IPS-18c (cell line): ENCODE results near the gene CTNND2.
"Not testable (repeated sequence)": the region's sequence is repeated elsewhere in the genome, so short reads cannot be mapped to it uniquely, and the experiment has no call there.

Source experiments
- H3K4me3 ChIP-seq: 2 replicates; pipeline ENCODE4 v1.7.0; 2013; ENCODE audit warnings: low read depth, mild to moderate bottlenecking, low read length, moderate library complexity; ENCODE audit not compliant: insufficient read depth
- H3K9me3 ChIP-seq: one replicate; pipeline ENCODE4 v1.6.1; 2013; ENCODE audit warnings: mild to moderate bottlenecking, low read length, moderate library complexity; ENCODE audit not compliant: control insufficient read depth, insufficient read depth

CTNND2 gene

GRCh38 chr5:11076945-11077613 is 827.2 kb downstream of the CTNND2 start:
- Histone ChIP-seq H3K9me3 (no peaks in the 10 kb centered on the region), H3K4me3 (no peak overlapping the region)

DNA sequence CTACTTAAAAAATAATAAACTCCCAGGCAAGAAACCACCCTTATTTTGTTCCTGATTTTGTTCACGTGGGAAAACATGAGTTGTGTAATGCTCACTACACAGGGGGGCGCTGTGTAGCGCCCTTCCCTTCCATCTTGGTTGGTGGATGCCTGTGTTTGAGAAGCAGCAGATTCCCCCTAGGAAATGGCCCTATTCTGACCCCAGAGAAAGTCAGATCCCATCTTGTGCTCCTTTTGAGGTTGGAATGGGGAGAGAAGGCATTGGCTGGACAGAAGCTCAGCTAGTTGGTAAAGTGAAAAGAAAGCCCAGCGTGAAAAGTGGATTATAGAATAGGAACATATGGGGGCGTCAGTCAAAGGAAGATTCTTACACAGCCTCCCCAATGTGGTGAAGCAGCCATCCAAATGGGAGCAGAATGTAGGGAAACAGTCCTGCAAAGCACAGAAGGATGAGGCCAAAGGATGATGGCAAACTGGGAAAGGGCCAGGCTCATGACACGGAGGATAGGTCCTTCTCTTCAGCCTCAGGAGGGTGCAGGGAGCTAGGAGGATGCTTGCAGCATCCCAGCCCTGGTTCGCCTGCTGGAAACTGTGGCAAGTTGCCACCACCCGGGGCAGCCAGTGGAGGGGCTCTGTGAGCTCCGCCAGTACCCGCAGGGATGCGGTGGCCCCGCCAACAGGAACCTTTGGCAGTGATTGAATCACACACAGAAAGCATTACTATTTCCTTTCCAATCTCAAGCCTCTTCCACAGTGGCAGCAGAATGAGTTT is 829.0 kb downstream of the CTNND2 start:
- H3K4me3 ChIP-seq, result no peak overlapping the region
- H3K9me3 ChIP-seq, result no peaks in the 10 kb centered on the region

GRCh38 chr5:11072568-11072967 is 831.7 kb downstream of the CTNND2 start:
- Histone ChIP-seq H3K4me3 (no peak overlapping the region), H3K9me3 (no peaks in the 10 kb centered on the region)

DNA sequence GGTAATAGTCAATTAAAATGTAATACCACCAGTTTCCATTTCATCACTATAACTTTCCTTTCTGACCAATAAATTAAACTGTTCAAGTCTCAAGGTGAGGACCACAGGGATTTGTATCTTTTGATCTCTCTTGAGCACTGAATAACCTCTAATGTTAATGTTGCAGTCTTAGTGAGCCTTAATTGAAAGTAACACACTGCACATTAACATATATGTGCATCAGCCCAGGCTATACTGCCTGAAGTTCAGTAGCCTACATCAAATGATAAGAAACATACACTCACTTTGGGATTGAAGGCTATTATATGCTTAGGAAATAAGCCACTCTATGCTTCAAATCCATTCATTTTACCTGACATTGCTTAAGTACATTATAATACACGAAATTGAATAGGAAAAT is 832.2 kb downstream of the CTNND2 start:
- no peaks in the 10 kb centered on the region for H3K9me3 ChIP-seq
- H3K4me3 ChIP-seq, result no peak overlapping the region

GRCh38 chr5:11069041-11069440 is 835.2 kb downstream of the CTNND2 start:
- H3K4me3 ChIP-seq, result no peak overlapping the region
- no peaks in the 10 kb centered on the region for H3K9me3 ChIP-seq

GRCh38 chr5:11065723-11066122 is 838.5 kb downstream of the CTNND2 start:
- H3K4me3 ChIP-seq, H3K9me3 ChIP-seq: not testable (repeated sequence)

DNA sequence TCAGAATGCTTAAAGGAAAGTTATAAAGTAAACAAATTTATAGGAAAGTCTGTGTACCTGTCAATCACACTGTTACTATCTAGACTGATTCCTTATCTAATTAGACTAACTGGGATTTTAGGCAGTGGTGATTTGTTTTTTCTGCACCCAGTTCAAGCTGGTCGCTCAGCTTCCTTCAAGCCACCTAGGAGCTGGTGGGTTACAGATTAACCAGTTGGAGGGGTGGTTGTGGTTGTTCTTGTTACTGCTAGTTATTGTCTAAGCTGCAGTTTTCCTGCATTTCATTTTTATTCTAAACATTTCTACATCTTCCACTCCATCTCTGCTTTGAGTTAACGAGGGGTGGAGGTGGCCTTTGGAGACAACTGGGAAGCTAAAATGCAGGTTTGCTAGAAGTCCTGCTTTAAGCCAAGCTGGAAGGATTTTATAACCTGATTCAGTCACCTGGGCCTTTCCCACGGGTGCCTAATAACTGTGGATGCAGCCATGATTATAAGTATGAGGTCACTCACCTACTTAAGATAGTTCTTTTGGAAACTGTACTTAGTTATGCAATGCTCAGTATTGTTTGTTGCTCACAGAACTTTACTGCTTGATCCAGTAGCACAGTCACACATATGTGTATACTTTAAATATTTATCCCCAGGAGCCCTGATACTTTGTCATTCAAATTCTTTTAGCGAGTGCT is 839.3 kb downstream of the CTNND2 start:
- Histone ChIP-seq H3K4me3 (no peak overlapping the region), H3K9me3 (no peaks in the 10 kb centered on the region)

GRCh38 chr5:11062397-11062796 is 841.8 kb downstream of the CTNND2 start:
- H3K9me3 ChIP-seq, result peaks cover 8% of the 10 kb centered on the region
- no peak overlapping the region for H3K4me3 ChIP-seq

DNA sequence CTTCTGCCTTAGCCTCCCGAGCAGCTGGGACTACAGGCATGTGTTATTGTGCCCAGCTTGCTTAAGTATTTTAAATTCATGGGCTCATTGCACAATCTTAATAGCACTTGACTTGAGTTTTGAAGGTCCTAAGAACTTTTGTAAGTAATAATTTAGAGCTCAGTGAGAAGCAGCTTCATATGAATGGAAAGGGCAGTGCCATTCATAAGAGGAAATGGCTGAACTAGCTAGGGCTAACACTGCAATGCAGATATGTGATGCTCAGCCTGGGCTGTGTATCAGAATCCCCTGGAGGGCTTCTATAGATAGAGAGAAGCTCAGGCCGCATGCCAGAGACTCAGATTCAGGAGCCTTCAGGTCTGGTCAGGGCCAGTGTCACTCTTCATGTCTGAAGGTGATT is 847.7 kb downstream of the CTNND2 start:
- Histone ChIP-seq H3K9me3 (peaks cover 8% of the 10 kb centered on the region), H3K4me3 (no peak overlapping the region)

- H3K4me3 ChIP-seq, result no peak overlapping the region
- H3K9me3 ChIP-seq, result peaks cover 8% of the 10 kb centered on the region
Observed at GRCh38 chr5:11054014-11054413, 850.2 kb downstream of the CTNND2 start.

DNA sequence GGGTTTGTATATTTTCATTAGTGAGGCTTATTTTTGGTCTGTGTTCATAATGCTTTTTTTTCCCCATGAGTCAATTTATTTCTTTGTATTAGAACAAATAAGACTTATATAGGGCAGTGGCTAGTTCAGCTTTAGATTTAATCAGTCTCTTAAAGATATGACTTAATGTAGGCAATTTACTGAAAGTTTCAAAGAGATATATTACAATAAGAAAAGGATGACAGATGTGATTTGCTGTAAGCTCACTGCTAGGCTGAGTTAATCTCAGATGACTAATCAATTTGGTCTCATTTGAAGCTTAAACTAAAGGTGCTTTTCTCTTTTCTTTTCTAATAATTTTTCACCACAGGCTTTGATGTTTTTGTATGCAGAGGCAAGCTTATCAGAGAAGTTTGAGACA is 851.4 kb downstream of the CTNND2 start:
- H3K9me3 ChIP-seq, result peaks cover under 1% of the 10 kb centered on the region
- H3K4me3 ChIP-seq, result no peak overlapping the region

DNA sequence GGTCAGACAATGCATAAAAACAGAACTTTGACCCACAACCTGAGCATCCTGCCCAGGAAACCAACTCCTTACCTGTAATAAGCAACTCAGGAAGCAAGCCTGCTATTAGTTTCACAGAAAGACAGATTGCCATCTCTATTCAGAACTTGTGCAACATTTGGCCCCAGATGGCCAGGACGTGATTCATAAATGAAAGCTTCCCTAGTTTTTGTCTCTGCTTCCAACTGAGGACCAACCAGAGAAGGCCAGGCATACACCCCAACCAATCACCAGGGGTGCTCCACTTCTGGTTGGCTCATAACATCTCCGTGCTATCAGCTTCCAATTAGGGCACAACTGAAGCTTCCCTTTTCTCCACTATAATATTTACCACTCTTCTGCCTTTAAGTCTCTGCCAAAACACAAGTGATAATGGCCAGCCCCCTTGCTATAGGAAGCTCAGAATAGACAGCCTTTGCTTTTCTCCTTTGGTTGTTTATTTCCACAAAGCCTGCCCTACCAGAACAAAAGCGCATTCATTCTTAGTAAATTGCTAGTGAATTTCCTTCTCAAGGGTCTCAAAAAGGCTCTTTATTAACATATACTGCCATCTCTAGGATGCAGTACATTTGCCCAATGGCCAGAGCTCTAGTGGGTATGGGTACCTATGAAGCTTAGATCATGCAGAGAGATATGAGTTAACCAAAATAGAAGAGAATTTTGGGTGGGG is 853.5 kb downstream of the CTNND2 start:
- no peak overlapping the region for H3K4me3 ChIP-seq
- no peaks in the 10 kb centered on the region for H3K9me3 ChIP-seq

DNA sequence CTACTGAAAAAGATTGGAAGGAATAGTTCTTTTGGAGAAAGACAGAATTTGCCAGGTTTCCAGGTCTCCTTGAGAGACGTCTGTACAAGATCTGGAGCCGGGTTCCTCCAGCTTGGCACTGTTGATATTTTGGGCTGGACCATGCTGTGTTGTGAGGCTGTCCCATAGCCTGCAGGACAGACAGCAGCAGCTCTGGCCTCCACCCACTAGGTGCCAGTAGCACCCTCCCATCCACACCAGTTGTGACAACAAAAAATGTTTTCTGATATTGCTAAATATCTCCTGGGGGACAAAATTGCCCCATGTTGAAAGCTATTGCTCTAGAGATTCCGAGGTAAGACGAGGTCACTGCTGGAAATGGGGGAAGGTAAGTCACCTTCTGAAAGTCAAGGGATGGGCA is 855.5 kb downstream of the CTNND2 start:
- Histone ChIP-seq H3K4me3 (no peak overlapping the region), H3K9me3 (no peaks in the 10 kb centered on the region)

- H3K9me3 ChIP-seq, result no peaks in the 10 kb centered on the region
- H3K4me3 ChIP-seq, result no peak overlapping the region
Observed at GRCh38 chr5:11047625-11048024, 856.6 kb downstream of the CTNND2 start.

DNA sequence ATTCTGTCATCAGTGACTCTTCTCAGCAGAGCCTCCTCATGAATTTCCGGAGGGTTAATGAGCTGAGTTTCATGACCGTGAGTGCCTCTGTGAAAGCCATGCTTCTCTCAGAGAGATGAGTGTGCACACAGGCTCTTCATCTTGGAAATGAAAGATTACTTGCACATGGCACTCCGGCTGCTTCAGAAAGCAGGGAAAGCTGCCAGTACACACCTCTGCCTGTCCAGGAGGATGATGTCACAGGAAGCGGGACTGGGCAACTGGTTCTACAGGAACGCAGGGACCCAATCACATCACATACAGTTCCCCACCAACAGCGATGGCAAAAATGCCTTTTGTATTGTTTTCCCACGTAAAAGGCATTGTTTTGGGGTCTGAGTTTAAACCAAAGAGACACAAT is 857.2 kb downstream of the CTNND2 start:
- H3K9me3 ChIP-seq, result no peaks in the 10 kb centered on the region
- no peak overlapping the region for H3K4me3 ChIP-seq

DNA sequence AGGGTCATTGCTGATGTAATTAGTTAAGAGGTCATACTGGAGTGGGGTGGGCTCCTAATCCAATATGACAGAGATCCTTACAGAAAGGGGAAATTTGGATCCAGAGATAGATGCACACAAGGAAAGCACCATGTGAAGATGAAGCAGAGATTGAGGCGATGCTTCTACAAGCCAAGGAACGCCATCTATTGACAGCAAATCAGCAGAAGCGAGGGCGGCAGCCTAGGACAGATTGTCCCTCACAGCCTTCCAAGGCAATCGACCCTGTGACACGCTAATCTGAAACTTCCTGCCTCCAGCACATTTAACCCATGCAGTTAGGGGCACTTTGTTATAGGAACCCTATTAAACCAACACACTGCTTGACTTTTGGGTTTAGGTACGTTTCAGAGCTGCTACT is 858.1 kb downstream of the CTNND2 start:
- Histone ChIP-seq H3K9me3 (no peaks in the 10 kb centered on the region), H3K4me3 (no peak overlapping the region)

- H3K9me3 ChIP-seq, result no peaks in the 10 kb centered on the region
- H3K4me3 ChIP-seq, result no peak overlapping the region
Observed at GRCh38 chr5:11045411-11045810, 858.8 kb downstream of the CTNND2 start.

DNA sequence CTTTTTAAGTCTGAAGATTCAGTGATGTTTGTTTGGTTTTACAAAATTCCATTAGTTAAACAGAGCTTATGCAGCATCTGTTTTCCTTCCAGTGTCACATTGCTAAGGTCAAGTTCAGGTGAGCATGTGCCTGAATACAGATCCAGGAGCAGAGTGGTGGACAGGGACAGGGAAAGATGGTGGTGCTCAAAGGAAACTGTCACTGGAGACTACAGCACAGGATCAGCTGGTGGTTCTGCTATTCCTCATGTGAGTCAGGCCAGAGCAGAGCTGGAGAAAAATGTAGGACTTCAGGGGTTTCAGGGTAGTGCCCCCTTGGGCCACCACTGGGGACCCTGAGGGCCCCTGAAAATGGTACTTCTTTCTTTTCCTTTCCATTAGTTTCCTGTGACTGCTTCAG is 859.7 kb downstream of the CTNND2 start:
- Histone ChIP-seq H3K9me3 (no peaks in the 10 kb centered on the region), H3K4me3 (no peak overlapping the region)
